Uterus (tissue), 2 donors: ENCODE results near the gene HAAO.

ENCODE experiments used
- CTCF ChIP-seq, 4 experiments: fragments of 200-600 bp in 2 of 4; fragments of 450-650 bp in 2 of 4; sonication (generic) in 2 of 4; IDR thresholded peaks; one replicate each; pipeline ENCODE4 v1.5.1; 2016 to 2019; ENCODE audit warnings: antibody characterized with exemption in 4 of 4, mild to moderate bottlenecking in 2 of 4, moderate library complexity in 1 of 4
- POLR2A ChIP-seq, 2 donors: fragments of 450-650 bp; IDR thresholded peaks; one replicate each; pipeline ENCODE4 v1.6.1; 2016; ENCODE audit warnings: antibody characterized with exemption in 2 of 2, mild to moderate bottlenecking in 1 of 2, moderate library complexity in 1 of 2

- TF ChIP-seq CTCF (IDR thresholded peaks at IDR 0.05) = no peak
- no peak for TF ChIP-seq POLR2A (IDR thresholded peaks at IDR 0.05)
Observed at GRCh38 chr2:42787424-42787787, 5.0 kb downstream of the HAAO start.
